Measurements from ENCODE around the gene ITGB1BP1. TPM values are rescaled to one million over a fixed set of nuclear protein-coding genes. Genes with fewer than 3 reads are reported as not detected.

ITGB1BP1 gene
- total RNA-seq, 1 donor from 2014 or later = 59.3 TPM

GRCh38 chr2:9380702-9381628 lies 42.4 kb downstream of the ITGB1BP1 start:
- no peak for DNase-seq (ENCODE audit: low read depth, low spot score)
- Mint-ChIP-seq H3K4me3 (no peak overlapping the region), H3K27ac (ENCODE audit: unreplicated experiment) (no peak overlapping the region)

GRCh38 chr2:9379391-9379755 lies 44.0 kb downstream of the ITGB1BP1 start:
- Mint-ChIP-seq H3K36me3 (ENCODE audit: low read depth) (peaks cover 25% of the 10 kb centered on the region), H3K4me3 (no peak overlapping the region), H3K4me1 (peaks cover 3% of the 10 kb centered on the region), H3K9me3 (no peaks in the 10 kb centered on the region), H3K27me3 (ENCODE audit: low read depth) (peaks cover 35% of the 10 kb centered on the region), H3K27ac (ENCODE audit: unreplicated experiment) (no peak overlapping the region)
- no peak for TF ChIP-seq CTCF (conservative IDR thresholded peaks at IDR 0.05)
- DNase-seq (ENCODE audit: low read depth, low spot score) = no peak

More at GRCh38 chr2:9380702-9381628, 42.4 kb downstream of the ITGB1BP1 start:
- Mint-ChIP-seq H3K4me1 (peaks cover 3% of the 10 kb centered on the region), H3K9me3 (no peaks in the 10 kb centered on the region), H3K36me3 (ENCODE audit: low read depth) (peaks cover 21% of the 10 kb centered on the region), H3K27me3 (ENCODE audit: low read depth) (peaks cover 21% of the 10 kb centered on the region)
- TF ChIP-seq CTCF (conservative IDR thresholded peaks at IDR 0.05) = no peak

- Mint-ChIP-seq H3K4me1 (peaks cover 10% of the 10 kb centered on the region), H3K9me3 (no peaks in the 10 kb centered on the region), H3K36me3 (ENCODE audit: low read depth) (peaks cover 30% of the 10 kb centered on the region), H3K4me3 (no peak overlapping the region), H3K27me3 (ENCODE audit: low read depth) (peaks cover 42% of the 10 kb centered on the region), H3K27ac (ENCODE audit: unreplicated experiment) (no peak overlapping the region)
- no peak for TF ChIP-seq CTCF (conservative IDR thresholded peaks at IDR 0.05)
- DNase-seq (ENCODE audit: low read depth, low spot score) = no peak
Observed at GRCh38 chr2:9378433-9379390, 44.6 kb downstream of the ITGB1BP1 start.

GRCh38 chr2:9377461-9378097 lies 45.7 kb downstream of the ITGB1BP1 start:
- no peak for DNase-seq (ENCODE audit: low read depth, low spot score)
- H3K27me3 Mint-ChIP-seq (ENCODE audit: low read depth) = peaks cover 43% of the 10 kb centered on the region
- peaks cover 11% of the 10 kb centered on the region for H3K4me1 Mint-ChIP-seq
- TF ChIP-seq CTCF (conservative IDR thresholded peaks at IDR 0.05) = no peak
- H3K27ac Mint-ChIP-seq (ENCODE audit: unreplicated experiment) = no peak overlapping the region
- peaks cover 25% of the 10 kb centered on the region for H3K36me3 Mint-ChIP-seq (ENCODE audit: low read depth)
- no peaks in the 10 kb centered on the region for H3K9me3 Mint-ChIP-seq
- no peak overlapping the region for H3K4me3 Mint-ChIP-seq

GRCh38 chr2:9375857-9376428 lies 47.4 kb downstream of the ITGB1BP1 start:
- H3K27ac Mint-ChIP-seq (ENCODE audit: unreplicated experiment) = no peak overlapping the region
- peaks cover 11% of the 10 kb centered on the region for H3K4me1 Mint-ChIP-seq
- H3K9me3 Mint-ChIP-seq = no peaks in the 10 kb centered on the region
- H3K27me3 Mint-ChIP-seq (ENCODE audit: low read depth) = peaks cover 59% of the 10 kb centered on the region
- H3K36me3 Mint-ChIP-seq (ENCODE audit: low read depth) = peaks cover 25% of the 10 kb centered on the region
- no peak overlapping the region for H3K4me3 Mint-ChIP-seq
- TF ChIP-seq CTCF (conservative IDR thresholded peaks at IDR 0.05) = no peak
- no peak for DNase-seq (ENCODE audit: low read depth, low spot score)
